Astrocyte (in vitro differentiated cells and primary cell): ENCODE data around the gene MKRN3.

Experiments
- CTCF ChIP-seq: IDR thresholded peaks from 2 replicates; pipeline ENCODE4 v1.5.1; 2011; ENCODE audit warnings: low read depth, mild to moderate bottlenecking, inconsistent platforms, low read length, moderate library complexity; ENCODE audit not compliant: insufficient read depth
- EZH2 ChIP-seq: IDR thresholded peaks from 2 replicates; pipeline ENCODE4 v1.6.1; 2012; ENCODE audit warnings: mild to moderate bottlenecking, low read length, inconsistent platforms; ENCODE audit not compliant: insufficient read depth

- TF ChIP-seq EZH2, result no peak
- TF ChIP-seq CTCF, result no peak
Observed at GRCh38 chr15:23616536-23616935, 51.1 kb downstream of the MKRN3 start.
